ENCODE measurements around the gene WDR31.

Gene WDR31

DNA sequence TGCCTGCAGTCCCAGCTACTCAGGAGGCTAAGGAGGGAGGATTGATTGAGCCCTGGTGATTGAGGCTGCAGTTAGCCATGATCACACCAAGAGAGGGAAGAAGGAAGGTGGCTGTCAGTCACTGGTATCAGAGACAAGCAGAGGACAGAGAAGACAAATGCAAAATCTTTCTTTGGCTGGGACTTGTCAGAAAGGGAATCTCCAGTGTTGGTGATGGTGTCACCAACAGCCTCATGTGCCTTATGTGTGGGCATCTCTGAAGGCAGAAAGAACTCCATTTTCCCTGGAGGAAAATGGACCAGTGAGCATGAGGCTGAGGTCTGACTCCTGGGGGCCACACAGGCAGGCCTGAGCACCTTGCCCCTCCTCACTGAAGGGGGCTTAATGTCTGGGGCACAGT is 24.8 kb downstream of the WDR31 start:
- TF ChIP-seq, protein P1, sequence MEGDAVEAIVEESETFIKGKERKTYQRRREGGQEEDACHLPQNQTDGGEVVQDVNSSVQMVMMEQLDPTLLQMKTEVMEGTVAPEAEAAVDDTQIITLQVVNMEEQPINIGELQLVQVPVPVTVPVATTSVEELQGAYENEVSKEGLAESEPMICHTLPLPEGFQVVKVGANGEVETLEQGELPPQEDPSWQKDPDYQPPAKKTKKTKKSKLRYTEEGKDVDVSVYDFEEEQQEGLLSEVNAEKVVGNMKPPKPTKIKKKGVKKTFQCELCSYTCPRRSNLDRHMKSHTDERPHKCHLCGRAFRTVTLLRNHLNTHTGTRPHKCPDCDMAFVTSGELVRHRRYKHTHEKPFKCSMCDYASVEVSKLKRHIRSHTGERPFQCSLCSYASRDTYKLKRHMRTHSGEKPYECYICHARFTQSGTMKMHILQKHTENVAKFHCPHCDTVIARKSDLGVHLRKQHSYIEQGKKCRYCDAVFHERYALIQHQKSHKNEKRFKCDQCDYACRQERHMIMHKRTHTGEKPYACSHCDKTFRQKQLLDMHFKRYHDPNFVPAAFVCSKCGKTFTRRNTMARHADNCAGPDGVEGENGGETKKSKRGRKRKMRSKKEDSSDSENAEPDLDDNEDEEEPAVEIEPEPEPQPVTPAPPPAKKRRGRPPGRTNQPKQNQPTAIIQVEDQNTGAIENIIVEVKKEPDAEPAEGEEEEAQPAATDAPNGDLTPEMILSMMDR (IDR thresholded peaks at IDR 0.05; ENCODE audit: low read depth, low read length) = no peak
- DNase-seq (ENCODE audit: low read depth in 2 of 2) = no peak
- H3K4me3 ChIP-seq (replicated peaks in 1 of 2; ENCODE audit: low read depth in 2 of 2, low read length in 2 of 2) = no peak overlapping the region

DNA sequence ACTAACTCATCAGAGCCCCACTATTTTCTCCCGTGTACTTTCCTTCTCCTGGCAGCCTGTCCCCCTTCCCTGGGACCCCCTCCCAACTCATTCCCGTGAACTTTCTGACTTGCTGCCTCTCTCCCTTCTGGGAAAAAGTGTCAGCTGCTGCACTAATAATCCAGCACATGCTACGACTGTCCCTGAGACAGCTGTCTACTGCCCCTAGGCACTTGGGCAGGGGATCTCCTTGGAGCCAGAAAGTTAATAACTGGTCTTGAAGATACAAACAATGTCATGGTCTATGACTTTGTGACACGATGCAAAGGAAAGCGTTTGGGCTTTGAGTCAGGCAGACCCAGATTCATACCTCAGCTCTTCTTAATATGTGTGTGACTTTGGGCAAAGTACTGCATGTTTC is 26.8 kb downstream of the WDR31 start:
- no peak for DNase-seq (ENCODE audit: low read depth in 2 of 2)
- H3K4me3 ChIP-seq (replicated peaks in 1 of 2; ENCODE audit: low read depth in 2 of 2, low read length in 2 of 2) = no peak overlapping the region
- TF ChIP-seq, protein P1 (IDR thresholded peaks at IDR 0.05; ENCODE audit: low read depth, low read length) = no peak

DNA sequence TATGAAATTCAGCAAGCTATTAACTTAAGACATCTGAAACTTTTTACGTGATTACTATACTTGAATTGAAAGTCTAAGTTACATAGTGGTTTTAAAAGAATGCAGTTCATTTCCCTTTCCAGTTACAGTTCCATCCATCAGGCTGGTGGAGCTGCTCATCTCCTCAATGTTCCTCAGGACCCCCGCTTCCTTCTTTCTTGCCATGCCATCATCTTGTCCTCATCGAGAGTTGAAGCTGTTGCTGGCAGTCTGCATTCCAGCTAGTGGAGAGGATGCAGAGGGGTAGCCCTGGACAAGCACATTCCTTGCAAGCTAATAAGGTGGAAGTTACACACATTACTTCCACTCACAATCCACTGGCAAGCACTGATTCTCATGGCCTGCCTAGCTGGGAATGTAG is 28.1 kb downstream of the WDR31 start:
- no peak for DNase-seq (ENCODE audit: low read depth in 2 of 2)
- no peak overlapping the region for H3K4me3 ChIP-seq (replicated peaks in 1 of 2; ENCODE audit: low read depth in 2 of 2, low read length in 2 of 2)
- TF ChIP-seq, protein P1 (IDR thresholded peaks at IDR 0.05; ENCODE audit: low read depth, low read length) = no peak

DNA sequence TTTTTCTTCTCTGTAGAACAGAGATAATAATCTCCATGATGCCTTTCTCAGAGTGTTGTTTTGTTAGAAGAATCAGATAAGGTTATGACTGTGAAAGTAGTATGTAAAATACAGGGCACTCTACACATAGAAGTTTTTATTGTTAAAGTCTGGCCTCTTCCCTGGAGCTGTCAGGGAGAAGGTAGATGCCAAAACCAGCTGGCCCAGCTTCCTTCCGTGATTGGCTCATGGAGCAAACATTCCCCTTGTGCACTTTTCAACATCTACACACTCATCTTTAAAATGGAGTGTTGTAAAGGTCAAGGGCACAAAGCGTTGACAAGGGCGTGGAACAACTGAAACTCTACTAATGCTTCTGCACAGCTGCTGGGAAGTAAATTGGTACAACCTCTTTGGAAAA is 29.5 kb downstream of the WDR31 start:
- H3K4me3 ChIP-seq (replicated peaks in 1 of 2; ENCODE audit: low read depth in 2 of 2, low read length in 2 of 2) = no peak overlapping the region
- peak in 1 of 2 donors; percentile 62 for DNase-seq (ENCODE audit: low read depth in 2 of 2)
- TF ChIP-seq, protein P1 (IDR thresholded peaks at IDR 0.05; ENCODE audit: low read depth, low read length) = no peak

DNA sequence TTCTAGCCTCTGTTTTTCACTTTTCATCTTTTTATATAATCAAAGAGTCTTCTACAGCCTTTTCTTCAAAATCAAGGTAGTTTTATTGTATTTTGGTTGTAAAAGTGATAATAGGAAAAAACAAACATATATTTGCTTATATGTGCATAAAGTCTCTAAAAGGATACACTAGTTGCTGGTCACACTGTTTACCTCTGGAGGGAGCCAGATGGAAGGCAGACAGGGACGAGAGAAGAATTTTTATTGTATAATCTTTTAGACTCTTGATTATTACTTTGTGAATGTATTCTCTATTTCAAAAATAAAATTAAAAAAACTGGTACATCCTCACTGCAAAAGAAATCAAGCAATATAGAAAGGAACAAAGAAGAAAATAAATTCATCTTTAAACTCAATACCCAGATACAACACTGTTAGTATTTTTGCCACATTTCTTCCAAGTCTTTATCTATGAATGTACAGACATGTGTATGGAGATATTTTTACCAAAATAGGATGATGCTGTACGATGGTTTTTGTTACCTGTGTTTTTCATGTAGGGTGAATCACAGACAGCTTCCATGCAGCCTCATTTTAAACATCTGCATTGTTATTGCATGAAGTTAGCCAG is 30.8 kb downstream of the WDR31 start:
- DNase-seq (ENCODE audit: low read depth in 2 of 2) = peak; percentile 65 to 72
- TF ChIP-seq, protein P1 (IDR thresholded peaks at IDR 0.05; ENCODE audit: low read depth, low read length) = peak; percentile 70
- H3K4me3 ChIP-seq (replicated peaks in 1 of 2; ENCODE audit: low read depth in 2 of 2, low read length in 2 of 2) = no peak overlapping the region

DNA sequence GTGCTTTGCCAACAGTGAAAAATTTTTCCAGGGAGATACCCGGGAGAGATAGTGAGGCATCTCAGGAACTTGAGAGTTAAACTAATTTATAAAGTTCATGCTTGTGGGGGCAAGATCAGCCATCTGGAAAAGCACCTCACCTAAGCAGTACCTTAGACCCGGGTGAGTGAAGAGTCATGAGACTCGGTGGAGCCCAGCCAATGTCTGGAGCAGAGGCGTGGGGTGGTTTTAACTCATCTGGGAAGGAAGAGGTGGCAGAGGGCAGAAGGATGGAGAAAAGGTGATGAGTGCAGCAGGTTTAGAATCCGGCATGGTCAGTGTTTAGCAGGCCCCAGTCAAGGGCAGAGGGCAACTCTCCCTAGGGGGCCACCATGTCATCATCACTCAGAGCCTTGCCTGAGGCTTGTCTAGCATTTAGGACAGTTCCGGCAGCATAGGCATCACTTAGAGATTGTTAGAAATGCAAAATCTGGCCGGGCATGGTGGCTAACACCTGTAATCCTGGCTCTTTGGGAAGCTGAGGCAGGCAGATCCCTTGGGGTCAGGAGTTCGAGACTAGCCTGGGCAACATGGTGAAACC is 32.6 kb downstream of the WDR31 start:
- TF ChIP-seq, protein P1 (IDR thresholded peaks at IDR 0.05; ENCODE audit: low read depth, low read length) = no peak
- H3K4me3 ChIP-seq (replicated peaks in 1 of 2; ENCODE audit: low read depth in 2 of 2, low read length in 2 of 2) = no peak overlapping the region
- no peak for DNase-seq (ENCODE audit: low read depth in 2 of 2)

DNA sequence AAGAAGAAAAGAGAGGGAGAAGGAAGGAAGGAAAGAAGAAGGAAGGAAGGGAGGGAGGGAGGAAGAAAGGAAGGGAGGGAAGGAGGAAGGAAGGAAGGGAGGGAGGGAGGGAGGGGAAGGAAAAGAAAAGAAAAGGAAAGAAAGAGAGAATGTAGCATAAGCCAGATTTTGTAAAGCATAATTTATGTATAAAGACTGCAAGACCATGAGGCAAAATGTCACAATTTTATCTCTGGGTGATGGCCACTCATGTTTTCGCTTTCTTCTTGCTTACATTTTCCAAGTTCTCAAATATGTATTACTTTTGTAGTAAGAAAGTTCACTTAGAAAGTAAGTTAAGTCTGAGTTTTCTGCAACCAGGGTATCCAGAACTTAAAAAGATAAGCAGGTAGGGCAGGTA is 33.5 kb downstream of the WDR31 start:
- TF ChIP-seq, protein P1 (IDR thresholded peaks at IDR 0.05; ENCODE audit: low read depth, low read length) = no peak
- no peak overlapping the region for H3K4me3 ChIP-seq (replicated peaks in 1 of 2; ENCODE audit: low read depth in 2 of 2, low read length in 2 of 2)

More for the DNA sequence above, 33.5 kb downstream of the WDR31 start:
- no peak for DNase-seq (ENCODE audit: low read depth in 2 of 2)
